Testis (tissue), 2 donors: Measurements from ENCODE around the gene PLD1.

Experiments used
- POLR2A ChIP-seq: fragments of 450-650 bp; IDR thresholded peaks from one replicate; pipeline ENCODE4 v1.6.1; 2017; ENCODE audit warnings: antibody characterized with exemption, mild to moderate bottlenecking, moderate library complexity
- TF ChIP-seq, protein P1 (sequence below), 3 experiments: fragments of 450-650 bp in 2 of 3; fragments of 200-600 bp in 1 of 3; sonication (generic) in 1 of 3; IDR thresholded peaks; one replicate each; pipeline ENCODE4 v1.5.1; 2016 to 2019; ENCODE audit warnings: antibody characterized with exemption in 3 of 3, mild to moderate bottlenecking in 2 of 3, moderate library complexity in 1 of 3

- TF ChIP-seq POLR2A: no peak
- TF ChIP-seq, protein P1, sequence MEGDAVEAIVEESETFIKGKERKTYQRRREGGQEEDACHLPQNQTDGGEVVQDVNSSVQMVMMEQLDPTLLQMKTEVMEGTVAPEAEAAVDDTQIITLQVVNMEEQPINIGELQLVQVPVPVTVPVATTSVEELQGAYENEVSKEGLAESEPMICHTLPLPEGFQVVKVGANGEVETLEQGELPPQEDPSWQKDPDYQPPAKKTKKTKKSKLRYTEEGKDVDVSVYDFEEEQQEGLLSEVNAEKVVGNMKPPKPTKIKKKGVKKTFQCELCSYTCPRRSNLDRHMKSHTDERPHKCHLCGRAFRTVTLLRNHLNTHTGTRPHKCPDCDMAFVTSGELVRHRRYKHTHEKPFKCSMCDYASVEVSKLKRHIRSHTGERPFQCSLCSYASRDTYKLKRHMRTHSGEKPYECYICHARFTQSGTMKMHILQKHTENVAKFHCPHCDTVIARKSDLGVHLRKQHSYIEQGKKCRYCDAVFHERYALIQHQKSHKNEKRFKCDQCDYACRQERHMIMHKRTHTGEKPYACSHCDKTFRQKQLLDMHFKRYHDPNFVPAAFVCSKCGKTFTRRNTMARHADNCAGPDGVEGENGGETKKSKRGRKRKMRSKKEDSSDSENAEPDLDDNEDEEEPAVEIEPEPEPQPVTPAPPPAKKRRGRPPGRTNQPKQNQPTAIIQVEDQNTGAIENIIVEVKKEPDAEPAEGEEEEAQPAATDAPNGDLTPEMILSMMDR (IDR thresholded peaks at IDR 0.05): no peak
Observed at GRCh38 chr3:171815973-171816595, 5.8 kb upstream of the PLD1 start.
